GM15510 (cell line): ENCODE results near the gene LRRC8E.

ENCODE experiments used
- POLR2A ChIP-seq: IDR thresholded peaks from 3 replicates; pipeline ENCODE4 v1.6.1; 2011; ENCODE audit warnings: borderline replicate concordance; ENCODE audit not compliant: insufficient read length; ENCODE audit errors: extremely low read depth

The LRRC8E gene

GRCh38 chr19:7871437-7872305 lies 16.6 kb upstream of the LRRC8E start:
- TF ChIP-seq POLR2A, result no peak

- TF ChIP-seq POLR2A, result no peak
Observed at GRCh38 chr19:7872306-7873204, 15.8 kb upstream of the LRRC8E start.

- no peak for TF ChIP-seq POLR2A
Observed at GRCh38 chr19:7873304-7874075, 14.8 kb upstream of the LRRC8E start.

- TF ChIP-seq POLR2A, result no peak
Observed at GRCh38 chr19:7874076-7874896, 14.0 kb upstream of the LRRC8E start, which contains the start of gene PRR36. TSS of gene PRR36 (minus strand) at chr19:7874390. CDS start at chr19:7873689, 701 bp downstream.

- TF ChIP-seq POLR2A, result no peak
Observed at GRCh38 chr19:7874897-7875273, 13.4 kb upstream of the LRRC8E start.

- no peak for TF ChIP-seq POLR2A
Observed at GRCh38 chr19:7877249-7877836, 11.0 kb upstream of the LRRC8E start.

GRCh38 chr19:7879111-7879807 lies 9.1 kb upstream of the LRRC8E start:
- TF ChIP-seq POLR2A, result no peak

GRCh38 chr19:7879836-7880235 lies 8.5 kb upstream of the LRRC8E start:
- no peak for TF ChIP-seq POLR2A

- no peak for TF ChIP-seq POLR2A
Observed at GRCh38 chr19:7881910-7882309, 6.4 kb upstream of the LRRC8E start.

- TF ChIP-seq POLR2A, result no peak
Observed at GRCh38 chr19:7883105-7883504, 5.2 kb upstream of the LRRC8E start.

- no peak for TF ChIP-seq POLR2A
Observed at GRCh38 chr19:7883796-7884570, 4.3 kb upstream of the LRRC8E start.

- no peak for TF ChIP-seq POLR2A
Observed at GRCh38 chr19:7885818-7886217, 2.5 kb upstream of the LRRC8E start.
